Measurements from ENCODE around the gene POLRMT. TPM values are rescaled to one million over a fixed set of nuclear protein-coding genes. Genes with fewer than 3 reads are reported as not detected.

POLRMT gene
- total and polyA plus RNA-seq, 2 donors (not counting 1 experiment from before 2014, with no cell fraction given): 7.3 to 21.5 TPM

- Histone ChIP-seq H3K79me2 (ENCODE audit: control insufficient read depth, insufficient read depth, low read length) (no peaks in the 10 kb centered on the region), H3K4me1 (ENCODE audit: control insufficient read depth, extremely low read depth, insufficient read depth, low read length) (no peaks in the 10 kb centered on the region), H3K4me3 (replicated peaks in 1 of 4; ENCODE audit: control extremely low read depth in 1 of 4, insufficient read depth in 1 of 4, low read depth in 3 of 4, low read length in 4 of 4) (no peak overlapping the region), H4K20me1 (ENCODE audit: control insufficient read depth, extremely low read depth, insufficient read depth, low read length) (no peaks in the 10 kb centered on the region), H3K4me2 (ENCODE audit: extremely low read depth, insufficient read depth, low read length) (no peak overlapping the region), H3K27ac (ENCODE audit: insufficient read depth, low read length) (no peak overlapping the region), H3K36me3 (ENCODE audit: control insufficient read depth, insufficient read depth, low read length) (no peaks in the 10 kb centered on the region), H3K9ac (ENCODE audit: insufficient read depth, low read length) (no peak overlapping the region), H3K27me3 (ENCODE audit: control insufficient read depth, insufficient read depth, low read length) (no peaks in the 10 kb centered on the region), H2AFZ (ENCODE audit: low read length) (no peak overlapping the region), H3K9me3 (ENCODE audit: control insufficient read depth, insufficient read depth, low read depth, low read length) (no peaks in the 10 kb centered on the region)
- TF ChIP-seq CTCF (conservative IDR thresholded peaks at IDR 0.05 in 1 of 2, IDR thresholded peaks at IDR 0.05 in 1 of 2; ENCODE audit: low read depth in 1 of 2, low read length in 2 of 2) (no peak), EZH2 (IDR thresholded peaks at IDR 0.05; ENCODE audit: low read length, missing control alignments) (no peak)
- DNase-seq (ENCODE audit: low read depth in 2 of 2): no peak
Observed at GRCh38 chr19:596263-596655, 37.1 kb downstream of the POLRMT start.

GRCh38 chr19:595326-596262 is 37.7 kb downstream of the POLRMT start:
- DNase-seq (ENCODE audit: low read depth in 2 of 2): no peak
- Histone ChIP-seq H3K79me2 (ENCODE audit: control insufficient read depth, insufficient read depth, low read length) (no peaks in the 10 kb centered on the region), H2AFZ (ENCODE audit: low read length) (no peak overlapping the region), H3K9me3 (ENCODE audit: control insufficient read depth, insufficient read depth, low read depth, low read length) (no peaks in the 10 kb centered on the region), H3K4me1 (ENCODE audit: control insufficient read depth, extremely low read depth, insufficient read depth, low read length) (no peaks in the 10 kb centered on the region), H3K36me3 (ENCODE audit: control insufficient read depth, insufficient read depth, low read length) (no peaks in the 10 kb centered on the region), H4K20me1 (ENCODE audit: control insufficient read depth, extremely low read depth, insufficient read depth, low read length) (no peaks in the 10 kb centered on the region), H3K4me3 (replicated peaks in 1 of 4; ENCODE audit: control extremely low read depth in 1 of 4, insufficient read depth in 1 of 4, low read depth in 3 of 4, low read length in 4 of 4) (no peak overlapping the region), H3K4me2 (ENCODE audit: extremely low read depth, insufficient read depth, low read length) (no peak overlapping the region), H3K9ac (ENCODE audit: insufficient read depth, low read length) (no peak overlapping the region), H3K27me3 (ENCODE audit: control insufficient read depth, insufficient read depth, low read length) (no peaks in the 10 kb centered on the region), H3K27ac (ENCODE audit: insufficient read depth, low read length) (no peak overlapping the region)
- TF ChIP-seq EZH2 (IDR thresholded peaks at IDR 0.05; ENCODE audit: low read length, missing control alignments): no peak

GRCh38 chr19:594265-594870 is 39.0 kb downstream of the POLRMT start:
- Histone ChIP-seq H3K4me2 (ENCODE audit: extremely low read depth, insufficient read depth, low read length) (no peak overlapping the region), H3K4me3 (replicated peaks in 1 of 4; ENCODE audit: control extremely low read depth in 1 of 4, insufficient read depth in 1 of 4, low read depth in 3 of 4, low read length in 4 of 4) (no peak overlapping the region)
- no peak for TF ChIP-seq EZH2 (IDR thresholded peaks at IDR 0.05; ENCODE audit: low read length, missing control alignments)
- no peak for TF ChIP-seq CTCF (conservative IDR thresholded peaks at IDR 0.05 in 1 of 2, IDR thresholded peaks at IDR 0.05 in 1 of 2; ENCODE audit: low read depth in 1 of 2, low read length in 2 of 2)

More at GRCh38 chr19:594265-594870, 39.0 kb downstream of the POLRMT start:
- H3K36me3 ChIP-seq (ENCODE audit: control insufficient read depth, insufficient read depth, low read length): no peaks in the 10 kb centered on the region
- H3K9ac ChIP-seq (ENCODE audit: insufficient read depth, low read length): no peak overlapping the region
- H2AFZ ChIP-seq (ENCODE audit: low read length): no peak overlapping the region
- no peaks in the 10 kb centered on the region for H3K4me1 ChIP-seq (ENCODE audit: control insufficient read depth, extremely low read depth, insufficient read depth, low read length)
- no peak overlapping the region for H3K27ac ChIP-seq (ENCODE audit: insufficient read depth, low read length)
- H3K79me2 ChIP-seq (ENCODE audit: control insufficient read depth, insufficient read depth, low read length): no peaks in the 10 kb centered on the region
- no peak for DNase-seq (ENCODE audit: low read depth in 2 of 2)
- no peaks in the 10 kb centered on the region for H3K9me3 ChIP-seq (ENCODE audit: control insufficient read depth, insufficient read depth, low read depth, low read length)
- H3K27me3 ChIP-seq (ENCODE audit: control insufficient read depth, insufficient read depth, low read length): no peaks in the 10 kb centered on the region
- no peaks in the 10 kb centered on the region for H4K20me1 ChIP-seq (ENCODE audit: control insufficient read depth, extremely low read depth, insufficient read depth, low read length)
